NCI-H345 (cell line): ENCODE measurements around the gene PRG3.
A peak's percentile ranks its signal among the peaks of the same experiment; 100 is the strongest.

Experiments
- DNase-seq: peaks from one replicate; lab custom pipeline; 2025; lab: John Stamatoyannopoulos, UW

The PRG3 gene

GRCh38 chr11:57336111-57336666 is 44.8 kb downstream of the PRG3 start:
- DNase-seq = no peak

DNA sequence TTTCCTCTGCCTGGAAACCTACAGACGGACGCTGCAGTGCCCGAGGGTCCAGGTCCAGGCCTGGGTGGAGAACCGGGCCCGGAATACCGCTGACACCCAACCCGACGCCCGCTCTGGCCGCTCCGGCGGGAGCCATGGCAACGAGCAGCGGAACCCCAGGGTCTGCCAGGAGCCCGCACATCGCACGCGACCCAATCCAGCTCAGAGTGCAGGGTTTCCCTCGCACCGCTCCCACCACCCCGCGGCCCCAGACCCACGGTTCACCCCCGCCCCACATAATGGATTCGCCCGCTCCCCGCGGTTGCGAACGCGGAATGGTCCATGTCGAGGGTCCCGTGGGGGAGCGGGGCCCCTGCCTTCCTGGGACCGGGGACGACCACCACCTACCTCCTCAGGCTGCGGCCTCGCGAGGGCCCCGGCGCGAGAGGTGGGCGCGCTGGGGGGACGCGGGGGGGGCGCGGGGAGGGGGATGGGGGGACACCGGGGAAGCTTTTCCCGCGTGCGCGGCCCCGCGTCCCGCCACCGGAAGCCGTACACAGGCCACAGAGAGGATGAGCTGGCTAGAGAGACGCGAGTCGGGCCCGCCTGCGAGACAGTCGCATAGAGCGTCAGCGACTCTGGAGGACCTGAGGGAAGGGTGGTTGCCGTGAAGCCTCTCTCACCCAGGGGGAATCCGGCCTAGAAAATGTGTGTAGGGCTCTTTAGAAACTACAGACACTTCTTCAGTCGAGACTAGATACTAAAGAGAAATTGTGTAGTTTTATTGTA is 45.4 kb downstream of the PRG3 start, which contains the start of gene SSRP1:
TSS of gene SSRP1 (minus strand) at position 550 of the 768 bp plus-strand sequence. CDS start 771 bp downstream, outside the sequence.
- peak; percentile 93 for DNase-seq

GRCh38 chr11:57335023-57335342 is 46.0 kb downstream of the PRG3 start:
- no peak for DNase-seq

GRCh38 chr11:57332694-57333440 is 48.1 kb downstream of the PRG3 start:
- DNase-seq = no peak

GRCh38 chr11:57331720-57332119 is 49.2 kb downstream of the PRG3 start:
- DNase-seq = no peak

- no peak for DNase-seq
Measured at GRCh38 chr11:57330029-57330428, 50.9 kb downstream of the PRG3 start.

DNA sequence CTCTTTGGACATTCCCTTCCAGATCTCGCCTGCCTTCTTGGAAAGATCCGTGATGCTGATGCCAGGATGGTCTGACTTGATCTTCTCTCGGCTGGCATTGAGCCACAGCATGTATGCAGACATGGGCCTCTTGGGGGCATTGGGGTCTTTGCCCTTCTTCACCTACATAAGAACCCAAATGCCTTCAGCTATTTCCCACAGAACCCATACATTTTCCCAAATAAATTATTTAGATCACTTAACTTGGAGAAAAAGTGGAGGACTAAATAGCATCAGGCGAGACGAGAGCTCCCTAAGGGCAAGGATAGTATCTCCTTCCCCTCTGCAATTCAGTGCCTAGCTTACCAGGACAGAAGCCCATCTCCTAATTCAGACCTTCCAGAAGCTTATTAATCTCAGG is 53.2 kb downstream of the PRG3 start:
- DNase-seq = no peak
